Lower leg skin (tissue), 4 donors: ENCODE data around the gene TMEM269. TPM values are rescaled to one million over a fixed set of nuclear protein-coding genes. Genes with fewer than 3 reads are reported as not detected.

Experiments
- DNase-seq, 2 donors: peaks; one replicate each; pipeline ENCODE4 v3.0.0-alpha.2; 2019; ENCODE audit warnings: low spot score in 2 of 2
- H3K4me3 ChIP-seq: fragments of 200-600 bp; sonication (generic); 2 replicates; pipeline ENCODE4 v1.5.1; 2017; ENCODE audit warnings: mild to moderate bottlenecking, low read depth; ENCODE audit not compliant: poor library complexity, severe bottlenecking
- POLR2A ChIP-seq, 2 donors: fragments of 450-650 bp; IDR thresholded peaks; one replicate each; pipeline ENCODE4 v1.6.1; 2016 to 2017; ENCODE audit warnings: antibody characterized with exemption in 2 of 2, mild to moderate bottlenecking in 1 of 2, moderate library complexity in 1 of 2
- WGBS, 2 donors: methylation state at CpG; one replicate each; pipeline ENCODE4 v1.1.5; 2018; 5-methylcytosine and 5-hydroxymethylcytosine counted together
- intact Hi-C: fragments of 100-400 bp; cut with DNase I; formaldehyde crosslinking; loops from one replicate; pipeline ENCODE4 v1.15.0; 2023; ENCODE audit warnings: low total_unique reads
- total RNA-seq, 4 donors: library from RNA; depleted of rRNA; stranded (reverse); fragments of >200 nt; gene quantifications; one replicate each; pipeline ENCODE4 v1.1.0, GENCODE V29; 2016
- TF ChIP-seq, protein P1 (sequence below), 3 donors: fragments of 450-650 bp; IDR thresholded peaks; one replicate each; pipeline ENCODE4 v1.5.1; 2016; ENCODE audit warnings: antibody characterized with exemption in 3 of 3, mild to moderate bottlenecking in 3 of 3, moderate library complexity in 2 of 3

Gene TMEM269
- total RNA-seq, 4 donors from 2014 or later, result 0.08 to 0.22 (median 0.13) TPM; not detected in 1

DNA sequence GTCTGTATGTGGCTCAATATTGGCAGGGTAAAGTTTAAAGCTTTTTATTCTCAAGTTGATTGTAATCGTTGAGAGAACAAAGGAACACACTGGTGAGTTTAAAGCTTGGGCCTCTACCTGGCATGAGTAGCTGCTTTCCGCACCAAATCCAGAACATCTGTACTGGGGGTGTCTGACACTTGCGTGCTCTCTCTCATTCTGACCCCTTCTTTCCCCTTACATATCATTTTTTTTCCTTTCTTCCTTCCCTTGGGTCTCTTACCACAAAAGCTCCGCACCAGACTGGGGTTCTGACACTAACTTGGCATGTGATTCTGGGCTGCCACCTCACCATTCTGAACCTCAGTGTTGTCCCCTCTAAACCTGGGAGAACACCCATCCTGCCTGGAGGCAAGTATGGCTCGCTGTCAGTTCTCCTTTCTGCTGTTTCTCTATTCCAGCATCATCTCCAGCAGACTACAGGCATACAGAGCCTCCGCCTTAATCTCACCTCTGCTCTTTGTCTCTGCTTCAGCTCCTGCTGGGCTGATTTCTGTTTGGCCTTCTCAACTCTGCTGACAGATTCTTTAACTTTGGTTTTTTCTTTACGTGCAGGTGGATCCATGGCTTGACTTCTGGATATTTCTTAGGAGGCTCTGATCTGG is 31.3 kb downstream of the TMEM269 start:
- intact Hi-C loops, result no loop called here
- H3K4me3 ChIP-seq, result peak overlapping the region; percentile 53
- 24% methylated on average over 7 of the region's 7 CpGs for WGBS, 2 donors
- no peak for DNase-seq
- TF ChIP-seq, protein P1, sequence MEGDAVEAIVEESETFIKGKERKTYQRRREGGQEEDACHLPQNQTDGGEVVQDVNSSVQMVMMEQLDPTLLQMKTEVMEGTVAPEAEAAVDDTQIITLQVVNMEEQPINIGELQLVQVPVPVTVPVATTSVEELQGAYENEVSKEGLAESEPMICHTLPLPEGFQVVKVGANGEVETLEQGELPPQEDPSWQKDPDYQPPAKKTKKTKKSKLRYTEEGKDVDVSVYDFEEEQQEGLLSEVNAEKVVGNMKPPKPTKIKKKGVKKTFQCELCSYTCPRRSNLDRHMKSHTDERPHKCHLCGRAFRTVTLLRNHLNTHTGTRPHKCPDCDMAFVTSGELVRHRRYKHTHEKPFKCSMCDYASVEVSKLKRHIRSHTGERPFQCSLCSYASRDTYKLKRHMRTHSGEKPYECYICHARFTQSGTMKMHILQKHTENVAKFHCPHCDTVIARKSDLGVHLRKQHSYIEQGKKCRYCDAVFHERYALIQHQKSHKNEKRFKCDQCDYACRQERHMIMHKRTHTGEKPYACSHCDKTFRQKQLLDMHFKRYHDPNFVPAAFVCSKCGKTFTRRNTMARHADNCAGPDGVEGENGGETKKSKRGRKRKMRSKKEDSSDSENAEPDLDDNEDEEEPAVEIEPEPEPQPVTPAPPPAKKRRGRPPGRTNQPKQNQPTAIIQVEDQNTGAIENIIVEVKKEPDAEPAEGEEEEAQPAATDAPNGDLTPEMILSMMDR (IDR thresholded peaks at IDR 0.05), result no peak
- TF ChIP-seq POLR2A (IDR thresholded peaks at IDR 0.05), result no peak

DNA sequence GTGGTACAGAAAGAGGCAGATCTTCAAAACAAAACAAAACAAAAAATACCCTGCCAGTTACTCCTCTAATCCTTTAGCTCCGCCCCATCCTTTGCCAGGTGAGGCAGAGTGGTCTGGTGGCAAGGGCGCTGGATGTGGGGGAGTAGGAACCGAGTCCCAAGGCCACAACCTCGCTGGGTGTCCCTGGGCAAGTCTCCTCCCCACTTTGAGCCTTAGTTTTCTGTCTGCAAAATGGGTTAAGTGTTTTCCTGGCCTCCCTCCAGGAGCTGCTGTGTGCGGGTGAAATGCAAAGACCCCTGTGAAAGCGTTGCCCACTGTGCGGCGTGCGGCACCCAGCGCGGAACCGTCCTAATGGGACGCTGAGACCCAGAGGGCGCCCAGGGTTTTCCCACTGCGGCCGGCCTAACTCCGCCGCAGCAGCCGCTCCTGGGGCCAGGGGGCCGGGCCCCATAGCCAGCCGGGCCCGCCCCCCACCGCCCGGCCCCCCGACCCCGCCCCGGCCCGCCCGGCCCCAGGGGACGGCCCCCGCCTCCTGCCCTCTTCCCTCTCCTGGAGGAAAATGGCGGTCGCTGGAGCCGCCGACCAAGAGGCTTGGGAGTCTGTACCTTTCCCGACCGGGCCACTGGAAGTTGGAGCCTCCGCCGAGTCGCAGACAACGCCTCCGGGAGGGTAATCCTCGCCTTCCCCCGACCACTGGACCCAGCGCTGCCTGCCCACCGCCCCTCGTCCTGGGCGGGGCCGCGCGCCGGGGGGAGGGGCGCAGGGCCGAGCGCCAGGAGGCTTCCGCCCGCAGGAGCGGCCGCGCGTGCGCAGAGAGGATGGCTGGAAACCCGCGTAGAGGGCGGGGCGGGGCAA is 32.0 kb downstream of the TMEM269 start, which contains the start of the genes ERMAP and SVBP:
ERMAP (plus strand) TSS at position 538 of the 855 bp plus-strand sequence. CDS start 13,327 bp downstream, outside the sequence.
SVBP (minus strand) TSS at position 813 of the 855 bp plus-strand sequence. CDS start 853 bp downstream, outside the sequence.
- intact Hi-C loops, result no loop called here
- no peak for TF ChIP-seq POLR2A (IDR thresholded peaks at IDR 0.05)
- TF ChIP-seq, protein P1 (IDR thresholded peaks at IDR 0.05), result no peak
- peak within 1 kb of the TSS; percentile 53 for H3K4me3 ChIP-seq
- peak; percentile 88 to 98 for DNase-seq
- WGBS, 2 donors, result 1 to 4% methylated on average over 10 to 56 of the region's 66 CpGs

DNA sequence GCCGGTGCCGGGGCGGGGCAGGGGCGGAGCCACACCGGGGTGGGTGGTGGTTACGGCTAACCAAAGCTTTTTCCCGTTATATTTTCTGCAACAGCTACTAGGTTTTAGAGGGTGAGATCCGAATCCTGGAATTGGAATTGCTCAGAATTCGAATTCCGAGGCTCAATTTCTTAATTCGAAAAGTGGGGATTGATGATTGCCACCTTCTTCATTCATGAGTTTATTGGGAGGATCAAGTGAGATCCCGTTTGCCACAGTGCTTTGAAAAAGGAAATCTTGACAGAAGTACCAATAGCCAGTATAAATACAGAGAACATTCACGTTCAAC is 32.6 kb downstream of the TMEM269 start:
- whole genome bisulfite sequencing, 2 donors, result 1% methylated on average over 10 to 13 of the region's 13 CpGs
- H3K4me3 ChIP-seq, result no peak overlapping the region
- intact Hi-C loops, result no loop called here
- DNase-seq, result no peak
- TF ChIP-seq, protein P1 (IDR thresholded peaks at IDR 0.05), result no peak
- no peak for TF ChIP-seq POLR2A (IDR thresholded peaks at IDR 0.05)

DNA sequence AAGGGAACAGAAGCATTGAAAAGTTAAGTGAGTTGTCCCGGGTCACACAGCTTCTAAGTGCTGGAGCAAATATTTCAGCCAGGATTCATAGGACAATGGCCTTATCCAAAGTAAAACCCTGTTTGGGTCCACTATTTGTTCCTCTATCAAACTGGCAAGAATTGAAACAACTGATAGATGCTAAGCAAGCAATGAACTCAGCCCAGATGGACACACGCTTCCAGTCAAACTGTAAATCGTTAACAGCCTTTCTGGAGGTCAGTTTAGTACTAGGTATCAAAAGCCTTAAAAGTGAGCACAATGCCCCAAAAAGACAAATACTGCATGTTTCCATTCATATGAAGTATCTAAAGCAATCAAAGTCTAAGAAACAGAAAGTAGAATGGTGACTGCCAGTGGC is 33.2 kb downstream of the TMEM269 start:
- WGBS, 2 donors, result 96 to 97% methylated on average over 3 of the region's 3 CpGs
- no peak for DNase-seq
- no peak overlapping the region for H3K4me3 ChIP-seq
- intact Hi-C loops, result no loop called here
- TF ChIP-seq POLR2A (IDR thresholded peaks at IDR 0.05), result no peak
- TF ChIP-seq, protein P1 (IDR thresholded peaks at IDR 0.05), result no peak

DNA sequence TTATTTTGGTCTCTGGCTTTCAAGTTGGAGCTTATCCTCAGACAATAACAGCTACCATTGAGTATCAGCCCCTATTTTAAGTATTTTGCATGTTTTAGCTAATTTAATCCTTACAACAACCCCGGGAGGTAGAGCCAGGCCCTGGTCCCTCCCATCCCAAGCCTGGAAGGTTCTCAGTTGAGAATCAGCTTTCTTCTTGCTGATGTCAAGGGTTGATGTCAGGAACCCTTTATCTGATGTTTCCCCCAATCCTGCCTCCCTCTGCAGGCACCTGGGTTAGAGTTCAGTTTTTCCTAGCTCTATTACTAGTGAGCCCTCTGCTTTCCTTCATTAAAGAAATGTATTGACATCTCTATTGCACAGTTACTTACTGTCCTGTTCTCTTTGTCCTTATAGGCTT is 36.0 kb downstream of the TMEM269 start:
- DNase-seq, result no peak
- TF ChIP-seq, protein P1 (IDR thresholded peaks at IDR 0.05), result no peak
- no peak for TF ChIP-seq POLR2A (IDR thresholded peaks at IDR 0.05)
- H3K4me3 ChIP-seq, result no peak overlapping the region
- 43 to 45% methylated on average over 1 of the region's 1 CpG for WGBS, 2 donors
- intact Hi-C loops, result no loop called here
